COLO829 (cell line): ENCODE data around the gene VSIR.

Source experiments
- DNase-seq: peaks from one replicate; pipeline ENCODE4 v3.0.0; 2012; ENCODE audit warnings: low spot score

VSIR gene

GRCh38 chr10:71773221-71773971, at the start of gene VSIR:
Gene VSIR (minus strand): TSS chr10:71773520. CDS start chr10:71773439, 81 bp downstream.
- DNase-seq: peak; percentile 45

GRCh38 chr10:71821909-71822763, 48.8 kb upstream of the VSIR start:
- no peak for DNase-seq

GRCh38 chr10:71820966-71821365, 47.6 kb upstream of the VSIR start:
- DNase-seq: no peak

GRCh38 chr10:71819985-71820384, 46.7 kb upstream of the VSIR start:
- no peak for DNase-seq

- no peak for DNase-seq
These were observed 46.1 kb upstream of the VSIR start for GRCh38 chr10:71819441-71819861.

- DNase-seq: no peak
These were observed 45.4 kb upstream of the VSIR start for GRCh38 chr10:71818674-71819260.

- no peak for DNase-seq
These were observed 44.7 kb upstream of the VSIR start for GRCh38 chr10:71817831-71818655.

- DNase-seq: no peak
These were observed 43.8 kb upstream of the VSIR start for GRCh38 chr10:71816936-71817618.

- no peak for DNase-seq
These were observed 43.1 kb upstream of the VSIR start for GRCh38 chr10:71816421-71816851.

GRCh38 chr10:71815515-71816130, 42.3 kb upstream of the VSIR start:
- DNase-seq: no peak

GRCh38 chr10:71814922-71815411, 41.6 kb upstream of the VSIR start:
- DNase-seq: no peak

GRCh38 chr10:71812913-71813590, 39.7 kb upstream of the VSIR start:
- no peak for DNase-seq

- peak; percentile 9 for DNase-seq
These were observed 38.9 kb upstream of the VSIR start for GRCh38 chr10:71812016-71812912.

- DNase-seq: no peak
These were observed 38.0 kb upstream of the VSIR start for GRCh38 chr10:71811351-71811750.

GRCh38 chr10:71810048-71810750, 36.9 kb upstream of the VSIR start:
- DNase-seq: no peak

GRCh38 chr10:71809628-71810027, 36.3 kb upstream of the VSIR start:
- no peak for DNase-seq

- DNase-seq: no peak
These were observed 34.5 kb upstream of the VSIR start for GRCh38 chr10:71807557-71808510.
